Skeletal muscle satellite cell (primary cell): ENCODE results near the gene MEPCE.

Experiments
- H3K27me3 ChIP-seq: 2 replicates; pipeline ENCODE4 v1.7.0; 2013; ENCODE audit warnings: low read length; ENCODE audit not compliant: control insufficient read depth, insufficient read depth
- H3K36me3 ChIP-seq: 2 replicates; pipeline ENCODE4 v1.7.0; 2013; ENCODE audit warnings: mild to moderate bottlenecking, control low read depth, low read length; ENCODE audit not compliant: insufficient read depth
- H3K4me1 ChIP-seq: 2 replicates; pipeline ENCODE4 v1.7.0; 2013; ENCODE audit warnings: low read length; ENCODE audit not compliant: control insufficient read depth, insufficient read depth
- H3K4me2 ChIP-seq: 2 replicates; pipeline ENCODE4 v1.7.0; 2013; ENCODE audit warnings: mild to moderate bottlenecking, low read length
- H3K4me3 ChIP-seq: 2 replicates; pipeline ENCODE4 v1.7.0; 2013; ENCODE audit warnings: low read length
- H3K9ac ChIP-seq: 2 replicates; pipeline ENCODE4 v1.7.0; 2013; ENCODE audit warnings: mild to moderate bottlenecking, low read depth, low read length, moderate library complexity
- H3K9me3 ChIP-seq: replicated peaks from 2 replicates; pipeline ENCODE4 v1.7.0; 2013; ENCODE audit warnings: mild to moderate bottlenecking, control low read depth, low read length

MEPCE gene

GRCh38 chr7:100430493-100431285 lies 1.1 kb downstream of the MEPCE start:
- no peaks in the 10 kb centered on the region for H3K9me3 ChIP-seq
- H3K27me3 ChIP-seq, result no peaks in the 10 kb centered on the region
- peaks cover 39% of the 10 kb centered on the region for H3K4me1 ChIP-seq
- H3K36me3 ChIP-seq, result peaks cover 45% of the 10 kb centered on the region
- peak overlapping the region; percentile 95 for H3K4me2 ChIP-seq
- H3K4me3 ChIP-seq, result peak overlapping the region; percentile 89
- peak overlapping the region; percentile 99 for H3K9ac ChIP-seq

- Histone ChIP-seq H3K9ac (peak overlapping the region; percentile 99), H3K4me2 (peak overlapping the region; percentile 95), H3K4me1 (peaks cover 39% of the 10 kb centered on the region), H3K36me3 (peaks cover 45% of the 10 kb centered on the region), H3K4me3 (peak overlapping the region; percentile 89), H3K27me3 (no peaks in the 10 kb centered on the region), H3K9me3 (no peaks in the 10 kb centered on the region)
These were observed 1.7 kb downstream of the MEPCE start for GRCh38 chr7:100431286-100431735.

GRCh38 chr7:100432053-100432452 lies 2.4 kb downstream of the MEPCE start:
- H3K4me3 ChIP-seq, result peak overlapping the region; percentile 89
- H3K4me2 ChIP-seq, result peak overlapping the region; percentile 95
- no peaks in the 10 kb centered on the region for H3K9me3 ChIP-seq
- peaks cover 40% of the 10 kb centered on the region for H3K4me1 ChIP-seq
- H3K27me3 ChIP-seq, result no peaks in the 10 kb centered on the region
- H3K9ac ChIP-seq, result peak overlapping the region; percentile 99
- peaks cover 45% of the 10 kb centered on the region for H3K36me3 ChIP-seq

GRCh38 chr7:100432621-100433275 lies 3.1 kb downstream of the MEPCE start:
- Histone ChIP-seq H3K4me3 (no peak overlapping the region), H3K9me3 (no peaks in the 10 kb centered on the region), H3K36me3 (peaks cover 45% of the 10 kb centered on the region), H3K27me3 (no peaks in the 10 kb centered on the region), H3K9ac (no peak overlapping the region), H3K4me1 (peaks cover 42% of the 10 kb centered on the region), H3K4me2 (peak overlapping the region; percentile 95)

GRCh38 chr7:100433276-100433591 lies 3.6 kb downstream of the MEPCE start:
- peak overlapping the region; percentile 7 for H3K9ac ChIP-seq

GRCh38 chr7:100433592-100434296 lies 4.1 kb downstream of the MEPCE start:
- no peak overlapping the region for H3K4me3 ChIP-seq
- no peaks in the 10 kb centered on the region for H3K27me3 ChIP-seq
- peaks cover 39% of the 10 kb centered on the region for H3K4me1 ChIP-seq
- no peak overlapping the region for H3K4me2 ChIP-seq
- H3K36me3 ChIP-seq, result peaks cover 45% of the 10 kb centered on the region
- H3K9me3 ChIP-seq, result no peaks in the 10 kb centered on the region
- peak overlapping the region; percentile 7 for H3K9ac ChIP-seq

More at GRCh38 chr7:100433276-100433591, 3.6 kb downstream of the MEPCE start:
- no peaks in the 10 kb centered on the region for H3K27me3 ChIP-seq
- H3K4me3 ChIP-seq, result no peak overlapping the region
- H3K9me3 ChIP-seq, result no peaks in the 10 kb centered on the region
- peaks cover 45% of the 10 kb centered on the region for H3K36me3 ChIP-seq
- peaks cover 39% of the 10 kb centered on the region for H3K4me1 ChIP-seq
- H3K4me2 ChIP-seq, result no peak overlapping the region

- H3K4me2 ChIP-seq, result peak overlapping the region; percentile 98
- H3K4me1 ChIP-seq, result peaks cover 45% of the 10 kb centered on the region
- H3K9ac ChIP-seq, result peak overlapping the region; percentile 91
- H3K4me3 ChIP-seq, result peak overlapping the region; percentile 88
- H3K9me3 ChIP-seq, result no peaks in the 10 kb centered on the region
- peaks cover 45% of the 10 kb centered on the region for H3K36me3 ChIP-seq
- no peaks in the 10 kb centered on the region for H3K27me3 ChIP-seq
These were observed 4.9 kb downstream of the MEPCE start for GRCh38 chr7:100434297-100435144.

- Histone ChIP-seq H3K27me3 (no peaks in the 10 kb centered on the region), H3K9ac (peak overlapping the region; percentile 91), H3K9me3 (no peaks in the 10 kb centered on the region), H3K4me2 (peak overlapping the region; percentile 98), H3K4me3 (peak overlapping the region; percentile 88), H3K36me3 (peaks cover 42% of the 10 kb centered on the region), H3K4me1 (peaks cover 45% of the 10 kb centered on the region)
These were observed 6.0 kb downstream of the MEPCE start for GRCh38 chr7:100435401-100436304.

- Histone ChIP-seq H3K4me3 (no peak overlapping the region), H3K27me3 (no peaks in the 10 kb centered on the region), H3K36me3 (peaks cover 25% of the 10 kb centered on the region), H3K9ac (peak overlapping the region; percentile 91), H3K4me1 (peaks cover 28% of the 10 kb centered on the region), H3K9me3 (no peaks in the 10 kb centered on the region), H3K4me2 (peak overlapping the region; percentile 98)
These were observed 7.8 kb downstream of the MEPCE start for GRCh38 chr7:100437150-100438100.
